H9 (cell line): ENCODE data around the gene DYNLT2B. TPM values are rescaled to one million over a fixed set of nuclear protein-coding genes. Genes with fewer than 3 reads are reported as not detected.

Source experiments
- DNase-seq: peaks from one replicate; pipeline ENCODE4 v3.0.0-alpha.2; 2017
- H2AFZ ChIP-seq: one replicate; pipeline ENCODE4 v1.6.1; 2013; ENCODE audit warnings: mild to moderate bottlenecking, low read length, control low read depth, moderate library complexity
- H2AK5ac ChIP-seq: 2 replicates; pipeline ENCODE4 v1.6.1; 2013; ENCODE audit warnings: low read length, control low read depth, mixed read lengths; ENCODE audit not compliant: insufficient read length
- H2BK120ac ChIP-seq: one replicate; pipeline ENCODE4 v1.6.1; 2013; ENCODE audit warnings: low read depth, mild to moderate bottlenecking, low read length, control low read depth, inconsistent platforms; ENCODE audit not compliant: poor library complexity, severe bottlenecking
- H2BK12ac ChIP-seq: 2 replicates; pipeline ENCODE4 v1.6.1; 2013; ENCODE audit warnings: low read length, control low read depth, mixed read lengths, low read depth; ENCODE audit not compliant: insufficient read length
- H2BK15ac ChIP-seq: 2 replicates; pipeline ENCODE4 v1.6.1; 2013; ENCODE audit warnings: low read depth, low read length, control low read depth
- H2BK20ac ChIP-seq: one replicate; pipeline ENCODE4 v1.6.1; 2013; ENCODE audit warnings: low read depth, mild to moderate bottlenecking, low read length, control low read depth, inconsistent platforms; ENCODE audit not compliant: poor library complexity, severe bottlenecking
- H2BK5ac ChIP-seq: 2 replicates; pipeline ENCODE4 v1.6.1; 2013; ENCODE audit warnings: low read length, control low read depth, mixed read lengths; ENCODE audit not compliant: insufficient read length
- H3K14ac ChIP-seq: 2 replicates; pipeline ENCODE4 v1.6.1; 2013; ENCODE audit warnings: low read length, control low read depth; ENCODE audit not compliant: insufficient read depth
- H3K18ac ChIP-seq: 2 replicates; pipeline ENCODE4 v1.6.1; 2013; ENCODE audit warnings: low read depth, mild to moderate bottlenecking, mixed read lengths, low read length, control low read depth; ENCODE audit not compliant: insufficient read length
- H3K23ac ChIP-seq: 2 replicates; pipeline ENCODE4 v1.6.1; 2013; ENCODE audit warnings: low read length, control low read depth, mixed read lengths, low read depth; ENCODE audit not compliant: insufficient read length
- H3K23me2 ChIP-seq: 2 replicates; pipeline ENCODE4 v1.6.1; 2013; ENCODE audit warnings: low read depth, mild to moderate bottlenecking, mixed read lengths, low read length, control low read depth; ENCODE audit not compliant: insufficient read length, poor library complexity, severe bottlenecking
- H3K27ac ChIP-seq: 2 replicates; pipeline ENCODE4 v1.5.1; 2013; ENCODE audit warnings: low read length, control low read depth, mixed read lengths, low read depth; ENCODE audit not compliant: insufficient read length
- H3K27me3 ChIP-seq: 2 replicates; pipeline ENCODE4 v1.6.1; 2013; ENCODE audit warnings: low read length, control low read depth, inconsistent platforms; ENCODE audit not compliant: insufficient read depth
- H3K4ac ChIP-seq: 2 replicates; pipeline ENCODE4 v1.6.1; 2013; ENCODE audit warnings: low read depth, mild to moderate bottlenecking, control low read depth, inconsistent platforms, low read length, moderate library complexity
- H3K4me1 ChIP-seq: 2 replicates; pipeline ENCODE4 v1.6.1; 2013; ENCODE audit warnings: low read length, control low read depth, inconsistent platforms; ENCODE audit not compliant: insufficient read depth
- H3K4me2 ChIP-seq: 2 replicates; pipeline ENCODE4 v1.6.1; 2013; ENCODE audit warnings: low read length, control low read depth, mixed read lengths; ENCODE audit not compliant: insufficient read length, insufficient read depth
- H3K56ac ChIP-seq: 2 replicates; pipeline ENCODE4 v1.6.1; 2013; ENCODE audit warnings: low read depth, mild to moderate bottlenecking, mixed read lengths, low read length, control low read depth; ENCODE audit not compliant: insufficient read length
- H3K79me1 ChIP-seq: 2 replicates; pipeline ENCODE4 v1.6.1; 2013; ENCODE audit warnings: low read depth, mild to moderate bottlenecking, moderate library complexity, low read length, control low read depth, inconsistent platforms; ENCODE audit not compliant: insufficient read depth, poor library complexity, severe bottlenecking
- H3K79me2 ChIP-seq: 2 replicates; pipeline ENCODE4 v1.6.1; 2013; ENCODE audit warnings: low read length, control low read depth, inconsistent platforms; ENCODE audit not compliant: insufficient read depth
- H3K9ac ChIP-seq: 2 replicates; pipeline ENCODE4 v1.6.1; 2013; ENCODE audit warnings: low read length, control low read depth, mixed read lengths; ENCODE audit not compliant: insufficient read length; ENCODE audit errors: extremely low read depth
- H3K9me3 ChIP-seq: one replicate; pipeline ENCODE4 v1.6.1; 2013; ENCODE audit warnings: low read depth, low read length, inconsistent platforms; ENCODE audit not compliant: control insufficient read depth
- H3T11ph ChIP-seq: one replicate; pipeline ENCODE4 v1.6.1; 2013; ENCODE audit warnings: mild to moderate bottlenecking, low read length, control low read depth, inconsistent platforms
- H4K20me1 ChIP-seq: one replicate; pipeline ENCODE4 v1.6.1; 2013; ENCODE audit not compliant: control insufficient read depth, insufficient read length, insufficient read depth
- H4K5ac ChIP-seq: 2 replicates; pipeline ENCODE4 v1.6.1; 2013; ENCODE audit warnings: low read depth, mild to moderate bottlenecking, mixed read lengths, low read length, control low read depth; ENCODE audit not compliant: insufficient read length
- H4K8ac ChIP-seq: replicated peaks from 2 replicates; pipeline ENCODE4 v1.6.1; 2013; ENCODE audit warnings: low read length, control low read depth, mixed read lengths, low read depth; ENCODE audit not compliant: insufficient read length
- H4K91ac ChIP-seq: 2 replicates; pipeline ENCODE4 v1.6.1; 2013; ENCODE audit warnings: low read depth, mild to moderate bottlenecking, moderate library complexity, mixed read lengths, low read length, control low read depth; ENCODE audit not compliant: insufficient read length
- H3K27ac Mint-ChIP-seq, 3 experiments: 2 replicates in 2 of 3; 3 replicates in 1 of 3; pipeline ENCODE4 v1.8.0; 2020 to 2021; ENCODE audit warnings: mixed read lengths in 3 of 3, mild to moderate bottlenecking in 1 of 3, moderate library complexity in 1 of 3
- H3K27me3 Mint-ChIP-seq: 2 replicates; pipeline ENCODE4 v1.8.0; 2021; ENCODE audit warnings: low read depth, mild to moderate bottlenecking, moderate library complexity, mixed read lengths
- H3K36me3 Mint-ChIP-seq, 3 experiments: 2 replicates in 2 of 3; 3 replicates in 1 of 3; pipeline ENCODE4 v1.8.0; 2020 to 2021; ENCODE audit warnings: low read depth in 3 of 3, mixed read lengths in 3 of 3; ENCODE audit not compliant: insufficient read depth in 1 of 3
- H3K4me1 Mint-ChIP-seq, 2 experiments: 2 replicates each; pipeline ENCODE4 v1.8.0; 2020; ENCODE audit warnings: mixed read lengths in 2 of 2
- H3K4me3 Mint-ChIP-seq, 2 experiments: 2 replicates in 1 of 2; 3 replicates in 1 of 2; pipeline ENCODE4 v1.8.0; 2020 to 2021; ENCODE audit warnings: mild to moderate bottlenecking in 2 of 2, mixed read lengths in 2 of 2, moderate library complexity in 1 of 2
- H3K9me3 Mint-ChIP-seq, 2 experiments: 2 replicates in 1 of 2; 3 replicates in 1 of 2; pipeline ENCODE4 v1.8.0; 2020; ENCODE audit warnings: mild to moderate bottlenecking in 2 of 2, mixed read lengths in 2 of 2, moderate library complexity in 1 of 2
- WGBS: extraction: QIAGEN DNeasy Blood & Tissue Kit; methylation state at CpG from one replicate; pipeline ENCODE4 v1.1.7; 2013; ENCODE audit warnings: missing lambda C conversion rate, low lambda C conversion rate, mixed read lengths; ENCODE audit not compliant: insufficient read length; ENCODE audit errors: extremely low coverage; 5-methylcytosine and 5-hydroxymethylcytosine counted together
- total RNA-seq: library from RNA; stranded (reverse); gene quantifications from 2 replicates; pipeline ENCODE4 v1.2.1, GENCODE V29; 2021
- TF ChIP-seq, protein P1 (sequence below): fragments of 200-600 bp; sonication (generic); conservative IDR thresholded peaks from 3 replicates; pipeline ENCODE4 v1.8.0; 2021; ENCODE audit warnings: antibody characterized with exemption, mild to moderate bottlenecking

DYNLT2B gene
- total RNA-seq, 1 experiment from 2014 or later, result 12.4 TPM

- H3K4me3 Mint-ChIP-seq, result no peak overlapping the region
- Histone ChIP-seq H3T11ph (no peak overlapping the region), H3K9me3 (no peaks in the 10 kb centered on the region), H4K20me1 (no peaks in the 10 kb centered on the region), H3K4me1 (no peaks in the 10 kb centered on the region), H4K5ac (no peak overlapping the region), H3K23ac (no peak overlapping the region), H2BK15ac (no peak overlapping the region), H3K23me2 (no peaks in the 10 kb centered on the region), H3K4ac (no peak overlapping the region), H2BK5ac (no peak overlapping the region), H3K27ac (no peak overlapping the region), H4K91ac (no peak overlapping the region), H4K8ac (no peak overlapping the region), H3K27me3 (no peaks in the 10 kb centered on the region), H2BK120ac (no peak overlapping the region), H2AFZ (no peak overlapping the region), H2BK20ac (no peak overlapping the region), H2AK5ac (no peak overlapping the region), H3K79me1 (no peaks in the 10 kb centered on the region), H2BK12ac (no peak overlapping the region), H3K9ac (no peak overlapping the region), H3K4me2 (no peak overlapping the region), H3K18ac (no peak overlapping the region), H3K56ac (no peak overlapping the region), H3K79me2 (no peaks in the 10 kb centered on the region), H3K14ac (no peak overlapping the region)
- TF ChIP-seq, protein P1, sequence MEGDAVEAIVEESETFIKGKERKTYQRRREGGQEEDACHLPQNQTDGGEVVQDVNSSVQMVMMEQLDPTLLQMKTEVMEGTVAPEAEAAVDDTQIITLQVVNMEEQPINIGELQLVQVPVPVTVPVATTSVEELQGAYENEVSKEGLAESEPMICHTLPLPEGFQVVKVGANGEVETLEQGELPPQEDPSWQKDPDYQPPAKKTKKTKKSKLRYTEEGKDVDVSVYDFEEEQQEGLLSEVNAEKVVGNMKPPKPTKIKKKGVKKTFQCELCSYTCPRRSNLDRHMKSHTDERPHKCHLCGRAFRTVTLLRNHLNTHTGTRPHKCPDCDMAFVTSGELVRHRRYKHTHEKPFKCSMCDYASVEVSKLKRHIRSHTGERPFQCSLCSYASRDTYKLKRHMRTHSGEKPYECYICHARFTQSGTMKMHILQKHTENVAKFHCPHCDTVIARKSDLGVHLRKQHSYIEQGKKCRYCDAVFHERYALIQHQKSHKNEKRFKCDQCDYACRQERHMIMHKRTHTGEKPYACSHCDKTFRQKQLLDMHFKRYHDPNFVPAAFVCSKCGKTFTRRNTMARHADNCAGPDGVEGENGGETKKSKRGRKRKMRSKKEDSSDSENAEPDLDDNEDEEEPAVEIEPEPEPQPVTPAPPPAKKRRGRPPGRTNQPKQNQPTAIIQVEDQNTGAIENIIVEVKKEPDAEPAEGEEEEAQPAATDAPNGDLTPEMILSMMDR, result no peak
- H3K4me1 Mint-ChIP-seq, result no peaks in the 10 kb centered on the region
- no peak for DNase-seq
- 100% methylated on average over 1 of the region's 5 CpGs for WGBS
- H3K9me3 Mint-ChIP-seq, result no peaks in the 10 kb centered on the region; a peak in 1 of 5 replicates
- no peaks in the 10 kb centered on the region for H3K27me3 Mint-ChIP-seq
- peaks cover 0 to 14% (median 3%) of the 10 kb centered on the region in 3 experiments; a peak in 5 of 7 replicates for H3K36me3 Mint-ChIP-seq
- no peak overlapping the region for H3K27ac Mint-ChIP-seq
These were observed 63.4 kb downstream of the DYNLT2B start for GRCh38 chr3:196254376-196255283.
